Keratinocyte (primary cell): ENCODE measurements around the gene HGFAC. TPM values are rescaled to one million over a fixed set of nuclear protein-coding genes. Genes with fewer than 3 reads are reported as not detected.

Experiments
- DNase-seq: peaks from one replicate; pipeline ENCODE4 v3.0.0-alpha.2; 2011; ENCODE audit warnings: low read depth, missing footprints, low spot score
- FAIRE-seq: peaks from 2 replicates; lab custom pipeline; 2011; peaks lifted over from hg19 to GRCh38; lab: Jason Lieb, UNC
- H2AFZ ChIP-seq: 2 replicates; pipeline ENCODE4 v1.6.0; 2012; ENCODE audit warnings: low read length, control low read depth, inconsistent platforms; ENCODE audit not compliant: control insufficient read depth
- H3K27ac ChIP-seq: 2 replicates; pipeline ENCODE4 v1.5.1; 2011; ENCODE audit warnings: low read length; ENCODE audit not compliant: control insufficient read depth, insufficient read depth
- H3K27me3 ChIP-seq: 3 replicates; pipeline ENCODE4 v1.6.0; 2011; ENCODE audit warnings: low read length; ENCODE audit not compliant: control insufficient read depth, insufficient read depth; ENCODE audit errors: extremely low read depth
- H3K36me3 ChIP-seq, 2 experiments: 2 replicates in 1 of 2; 3 replicates in 1 of 2; pipeline ENCODE4 v1.5.1; 2011; ENCODE audit warnings: low read length in 2 of 2, mild to moderate bottlenecking in 1 of 2; ENCODE audit not compliant: control insufficient read depth in 2 of 2, insufficient read depth in 2 of 2; ENCODE audit errors: extremely low read depth in 1 of 2
- H3K4me1 ChIP-seq: 3 replicates; pipeline ENCODE4 v1.5.1; 2011; ENCODE audit warnings: low read length; ENCODE audit not compliant: control insufficient read depth, insufficient read depth; ENCODE audit errors: extremely low read depth
- H3K4me2 ChIP-seq: 3 replicates; pipeline ENCODE4 v1.6.0; 2011; ENCODE audit warnings: low read depth, low read length; ENCODE audit not compliant: control insufficient read depth, insufficient read depth; ENCODE audit errors: extremely low read depth
- H3K4me3 ChIP-seq, 3 experiments: fragments of 200-600 bp in 1 of 3; sonication (generic) in 1 of 3; 2 replicates in 2 of 3; 3 replicates in 1 of 3; pipeline ENCODE4 v1.5.1; 2011 to 2016; ENCODE audit warnings: low read length in 3 of 3, mild to moderate bottlenecking in 3 of 3, control low read depth in 2 of 3, inconsistent platforms in 1 of 3, low read depth in 1 of 3, mixed read lengths in 1 of 3, mixed run types in 1 of 3, moderate library complexity in 1 of 3; ENCODE audit not compliant: control insufficient read depth in 2 of 3, insufficient read depth in 2 of 3; ENCODE audit errors: extremely low read depth in 1 of 3
- H3K79me2 ChIP-seq: 2 replicates; pipeline ENCODE4 v1.6.0; 2012; ENCODE audit warnings: low read length; ENCODE audit not compliant: control insufficient read depth, insufficient read depth
- H3K9ac ChIP-seq: 3 replicates; pipeline ENCODE4 v1.6.0; 2011; ENCODE audit warnings: low read length; ENCODE audit not compliant: control insufficient read depth, insufficient read depth; ENCODE audit errors: extremely low read depth
- H3K9me1 ChIP-seq: 3 replicates; pipeline ENCODE4 v1.6.0; 2011; ENCODE audit warnings: low read length; ENCODE audit not compliant: control insufficient read depth, insufficient read depth; ENCODE audit errors: extremely low read depth
- H3K9me3 ChIP-seq: 2 replicates; pipeline ENCODE4 v1.5.1; 2012; ENCODE audit warnings: low read depth, low read length; ENCODE audit not compliant: control insufficient read depth
- H4K20me1 ChIP-seq: 3 replicates; pipeline ENCODE4 v1.6.0; 2011; ENCODE audit warnings: low read length; ENCODE audit not compliant: control insufficient read depth, insufficient read depth; ENCODE audit errors: extremely low read depth
- CTCF ChIP-seq, 3 experiments: IDR thresholded peaks in 1 of 3; conservative IDR thresholded peaks in 1 of 3; optimal IDR thresholded peaks in 1 of 3; 2 replicates in 2 of 3; 3 replicates in 1 of 3; pipeline versions ENCODE3 to v1.5.1; 2011; ENCODE audit warnings: low read length in 3 of 3, mild to moderate bottlenecking in 3 of 3, moderate library complexity in 2 of 3, control low read depth in 1 of 3, inconsistent platforms in 1 of 3; ENCODE audit not compliant: insufficient read depth in 2 of 3; ENCODE audit errors: extremely low read depth in 1 of 3
- EZH2 ChIP-seq: IDR thresholded peaks from one replicate; pipeline ENCODE4 v1.6.1; 2012; ENCODE audit warnings: inconsistent platforms, mild to moderate bottlenecking, low read length, moderate library complexity
- dilution Hi-C: fragments of 300-500 bp; cut with MboI; formaldehyde crosslinking; loops from one replicate; pipeline ENCODE4 v1.7.0; 2020; ENCODE audit warnings: low sequenced_read_pairs; ENCODE audit not compliant: extremely low pct_ligation_motif_present
- polyA plus RNA-seq, 5 experiments: library from polyadenylated mRNA; depleted of rRNA in 3 of 5; stranded (reverse) in 3 of 5; stranded (forward) in 1 of 5; unstranded in 1 of 5; fragments of >200 nt; gene quantifications; 1 replicate in 1 of 5; 2 replicates in 3 of 5; 3 replicates in 1 of 5; pipeline versions ENCODE4 v1.2.1 to v1.2.3, GENCODE V29; 2011 to 2012; ENCODE audit warnings: missing spikeins in 2 of 5, low read depth in 1 of 5, low replicate concordance in 1 of 5

The HGFAC gene
- polyA plus RNA-seq, 1 donor (not counting 4 experiments of a cell fraction or from before 2014, with no cell fraction given) = not detected

- Histone ChIP-seq H3K9ac (no peak overlapping the region), H3K9me1 (no peaks in the 10 kb centered on the region), H3K79me2 (no peaks in the 10 kb centered on the region), H3K9me3 (no peaks in the 10 kb centered on the region), H3K27ac (no peak overlapping the region), H2AFZ (no peak overlapping the region), H3K4me3 (no peak overlapping the region), H3K4me1 (no peaks in the 10 kb centered on the region), H3K27me3 (no peaks in the 10 kb centered on the region), H3K36me3 (peaks cover 34 to 37% of the 10 kb centered on the region in 2 experiments), H3K4me2 (no peak overlapping the region), H4K20me1 (no peaks in the 10 kb centered on the region)
- dilution Hi-C loops = no loop called here
- TF ChIP-seq EZH2 = no peak
- DNase-seq = no peak
- no peak for FAIRE-seq
Observed at GRCh38 chr4:3423406-3423805, 18.4 kb upstream of the HGFAC start.

- Histone ChIP-seq H3K36me3 (peaks cover 34% of the 10 kb centered on the region in 2 experiments), H3K79me2 (no peaks in the 10 kb centered on the region), H3K27me3 (no peaks in the 10 kb centered on the region), H3K9me3 (no peaks in the 10 kb centered on the region), H3K4me1 (no peaks in the 10 kb centered on the region), H3K9me1 (no peaks in the 10 kb centered on the region), H4K20me1 (no peaks in the 10 kb centered on the region), H3K9ac (no peak overlapping the region), H3K4me3 (no peak overlapping the region), H3K4me2 (no peak overlapping the region), H3K27ac (no peak overlapping the region), H2AFZ (no peak overlapping the region)
- TF ChIP-seq EZH2 = no peak
- no peak for TF ChIP-seq CTCF (optimal IDR thresholded peaks at IDR 0.05 in 1 of 3, IDR thresholded peaks at IDR 0.05 in 1 of 3, conservative IDR thresholded peaks at IDR 0.05 in 1 of 3; ENCODE audit: extremely low read depth in 1 of 3, insufficient read depth in 2 of 3, low read length in 3 of 3)
- no peak for FAIRE-seq
- dilution Hi-C loops = no loop called here
- DNase-seq = no peak
Observed at GRCh38 chr4:3423952-3424351, 17.8 kb upstream of the HGFAC start.

- Histone ChIP-seq H3K4me2 (no peak overlapping the region), H3K79me2 (no peaks in the 10 kb centered on the region), H3K9me3 (no peaks in the 10 kb centered on the region), H3K9ac (no peak overlapping the region), H2AFZ (no peak overlapping the region), H4K20me1 (no peaks in the 10 kb centered on the region), H3K27ac (no peak overlapping the region), H3K9me1 (no peaks in the 10 kb centered on the region), H3K4me1 (no peaks in the 10 kb centered on the region), H3K36me3 (peaks cover 34 to 38% of the 10 kb centered on the region in 2 experiments), H3K4me3 (no peak overlapping the region), H3K27me3 (no peaks in the 10 kb centered on the region)
- no peak for FAIRE-seq
- dilution Hi-C loops = no loop called here
- TF ChIP-seq CTCF (optimal IDR thresholded peaks at IDR 0.05 in 1 of 3, IDR thresholded peaks at IDR 0.05 in 1 of 3, conservative IDR thresholded peaks at IDR 0.05 in 1 of 3; ENCODE audit: extremely low read depth in 1 of 3, insufficient read depth in 2 of 3, low read length in 3 of 3) = no peak
- TF ChIP-seq EZH2 = no peak
- no peak for DNase-seq
Observed at GRCh38 chr4:3424522-3425095, 17.2 kb upstream of the HGFAC start.
